ENCODE results near the gene KMT5B. TPM values are rescaled to one million over a fixed set of nuclear protein-coding genes. Genes with fewer than 3 reads are reported as not detected.
A peak's percentile ranks its signal among the peaks of the same experiment; 100 is the strongest.

KMT5B gene
- total and polyA plus RNA-seq, 10 of the 15 experiments (the other 5 are each of a cell fraction or from before 2014, with no cell fraction given) = 4.7 to 21.8 (median 18.0) TPM

- in situ Hi-C loops (cut with MboI) (no loop called here), intact Hi-C loops (cut with micrococcal nuclease; ENCODE audit: unreplicated experiment) (no loop called here)
- ATAC-seq (peak; percentile 88), FAIRE-seq (no peak), DNase-seq (ENCODE audit: low read depth, low spot score) (no peak)
- Histone ChIP-seq H3K27me3 (replicated peaks in 1 of 2; ENCODE audit: control insufficient read depth in 2 of 2, insufficient read depth in 2 of 2, low read length in 1 of 2) (no peaks in the 10 kb centered on the region), H3K9me3 (replicated peaks; ENCODE audit: control insufficient read depth, insufficient read depth, low read length) (no peaks in the 10 kb centered on the region), H3K79me2 (ENCODE audit: control insufficient read depth, insufficient read depth, low read length) (peaks cover 33% of the 10 kb centered on the region), H3K36me3 (ENCODE audit: control insufficient read depth in 2 of 2, insufficient read depth in 2 of 2, low read length in 1 of 2) (no peaks in the 10 kb centered on the region), H3K4me1 (ENCODE audit: control insufficient read depth, insufficient read depth, low read length) (peaks cover 11% of the 10 kb centered on the region), H3K4me3 (peak overlapping the region; percentile 99), H3K9ac (ENCODE audit: control insufficient read depth, insufficient read depth, low read length) (peak overlapping the region; percentile 66), H3K4me2 (ENCODE audit: control insufficient read depth, insufficient read depth) (peak overlapping the region; percentile 60), H2AFZ (ENCODE audit: control insufficient read depth, low read depth, low read length) (peak overlapping the region; percentile 48), H3K27ac (ENCODE audit: control insufficient read depth, insufficient read depth) (peak overlapping the region; percentile 58), H4K20me1 (ENCODE audit: control insufficient read depth, insufficient read depth) (peaks cover 9% of the 10 kb centered on the region)
- BruUV-seq (replicated peaks) = no TSS peak
- SMC1A ChIA-PET (ENCODE audit: uncharacterized antibody, unreplicated experiment) = interaction anchor here (1.3 to 3.2 kb wide), 2 partner anchors 85 to 204 kb away, joined by 6 to 14 read pairs; no protein-coding TSS in a partner anchor
- under 1% methylated on average over 33 of the region's 80 CpGs for WGBS (ENCODE audit: insufficient coverage, insufficient replicate concordance, low lambda C conversion rate, missing lambda C conversion rate)
- RAD21 ChIA-PET (ENCODE audit: unreplicated experiment) = no interaction called here
- CTCF ChIA-PET = interaction anchor here (0.6 to 4.8 kb wide), 4 partner anchors 9 to 142 kb away, joined by 3 to 51 read pairs (median 6); no protein-coding TSS in a partner anchor
- POLR2A ChIA-PET = interaction anchor here (0.7 kb wide), 1 partner anchor 14 kb away, joined by 3 read pairs; no protein-coding TSS in a partner anchor
- TF ChIP-seq HDGF (IDR thresholded peaks at IDR 0.05) = 0 out of 2 replicates have a peak, but pooled peaks have one; percentile 28
- TF ChIP-seq NKRF (conservative IDR thresholded peaks at IDR 0.05) = peak; percentile 81
- TF ChIP-seq MAX (IDR thresholded peaks at IDR 0.05; ENCODE audit: low read depth, low read length) = no peak
- TF ChIP-seq BMI1 (IDR thresholded peaks at IDR 0.05; ENCODE audit: borderline replicate concordance) = no peak
- no peak for TF ChIP-seq SREBF1 (IDR thresholded peaks at IDR 0.05; ENCODE audit: low read length)
- peak; percentile 85 for TF ChIP-seq NFYB (IDR thresholded peaks at IDR 0.05; ENCODE audit: insufficient read depth, low read depth, low read length)
- TF ChIP-seq SIN3A (IDR thresholded peaks at IDR 0.05; ENCODE audit: low read depth, low read length) = peak; percentile 33; the same call in 1 of the 2 replicates
- no peak for TF ChIP-seq ZNF622 (IDR thresholded peaks at IDR 0.05)
- peak; percentile 51; the same call in 1 of the 2 replicates for TF ChIP-seq IKZF1 (conservative IDR thresholded peaks at IDR 0.05)
- TF ChIP-seq CHD2 (IDR thresholded peaks at IDR 0.05; ENCODE audit: borderline replicate concordance, low read depth, low read length) = 0 out of 2 replicates have a peak, but pooled peaks have one; percentile 15
- peak; percentile 47 to 81; a peak in 3 of 4 replicates for TF ChIP-seq BHLHE40 (IDR thresholded peaks at IDR 0.05; ENCODE audit: borderline replicate concordance in 1 of 2, low read depth in 2 of 2, low read length in 1 of 2)
- TF ChIP-seq CTCF (IDR thresholded peaks at IDR 0.05 in 2 of 3, conservative IDR thresholded peaks at IDR 0.05 in 1 of 3; ENCODE audit: control insufficient read depth in 2 of 3, extremely low read depth in 1 of 3, insufficient read depth in 1 of 3, low read depth in 3 of 3, low read length in 3 of 3) = peak; percentile 17 to 38 (median 21); a peak in 3 of 6 replicates
- TF ChIP-seq ATF3 (IDR thresholded peaks at IDR 0.05; ENCODE audit: borderline replicate concordance, extremely low read depth, low read depth, low read length) = no peak
- no peak for TF ChIP-seq ZZZ3 (IDR thresholded peaks at IDR 0.05; ENCODE audit: control insufficient read depth, insufficient read length, low read depth)
- peak; percentile 27 for TF ChIP-seq RELA (IDR thresholded peaks at IDR 0.05; ENCODE audit: borderline replicate concordance, partially characterized antibody)
- TF ChIP-seq RELB (IDR thresholded peaks at IDR 0.05; ENCODE audit: low read depth) = peak; percentile 47
Observed at GRCh38 chr11:68212421-68213134, 518 bp downstream of the KMT5B start.
